Measurements from ENCODE around the gene ANKRD39. TPM values are rescaled to one million over a fixed set of nuclear protein-coding genes. Genes with fewer than 3 reads are reported as not detected.
A peak's percentile ranks its signal among the peaks of the same experiment; 100 is the strongest.

Gene ANKRD39
- total RNA-seq, 1 experiment from 2014 or later, result 25.3 TPM

DNA sequence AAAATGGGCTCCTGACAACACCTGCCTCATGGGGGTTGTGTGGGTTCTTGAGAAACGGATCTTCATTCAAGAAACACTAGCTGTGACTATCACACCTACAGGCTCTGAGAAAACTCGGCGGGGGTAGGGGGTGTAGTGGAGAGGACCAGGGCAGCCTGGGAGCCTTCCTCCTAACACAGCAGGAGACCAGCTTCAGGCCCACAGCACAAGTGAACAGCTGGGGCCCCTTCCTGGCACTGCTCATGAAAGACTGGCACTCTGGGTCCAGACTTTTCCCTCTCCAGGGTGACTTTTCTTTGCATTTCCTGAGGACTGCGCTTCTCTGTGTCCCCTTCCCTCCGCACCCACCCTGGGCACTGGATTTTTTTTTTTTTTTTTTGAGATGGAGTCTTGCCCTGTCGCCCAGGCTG is 19.2 kb upstream of the ANKRD39 start:
- no peaks in the 10 kb centered on the region for H3K9me3 ChIP-seq (ENCODE audit: low read depth, low read length, poor library complexity, severe bottlenecking)
- no peaks in the 10 kb centered on the region for H3K36me3 ChIP-seq (ENCODE audit: insufficient read depth, low read length, poor library complexity, severe bottlenecking)
- intact Hi-C loops (cut with micrococcal nuclease; ENCODE audit: unreplicated experiment), result no loop called here
- DNase-seq (ENCODE audit: low spot score), result no peak
- ChIA-PET POLR2A (ENCODE audit: low non-redundant PET) (no interaction called here), CTCF (interaction anchor here (1.0 kb wide), 1 partner anchor 9 kb away, joined by 3 read pairs; no protein-coding TSS in a partner anchor)
- no TSS peak for BruUV-seq (replicated peaks)
- TF ChIP-seq EZH2 (IDR thresholded peaks at IDR 0.05; ENCODE audit: borderline replicate concordance, low read depth, low read length, poor library complexity, severe bottlenecking), result no peak
- TF ChIP-seq, protein P1, sequence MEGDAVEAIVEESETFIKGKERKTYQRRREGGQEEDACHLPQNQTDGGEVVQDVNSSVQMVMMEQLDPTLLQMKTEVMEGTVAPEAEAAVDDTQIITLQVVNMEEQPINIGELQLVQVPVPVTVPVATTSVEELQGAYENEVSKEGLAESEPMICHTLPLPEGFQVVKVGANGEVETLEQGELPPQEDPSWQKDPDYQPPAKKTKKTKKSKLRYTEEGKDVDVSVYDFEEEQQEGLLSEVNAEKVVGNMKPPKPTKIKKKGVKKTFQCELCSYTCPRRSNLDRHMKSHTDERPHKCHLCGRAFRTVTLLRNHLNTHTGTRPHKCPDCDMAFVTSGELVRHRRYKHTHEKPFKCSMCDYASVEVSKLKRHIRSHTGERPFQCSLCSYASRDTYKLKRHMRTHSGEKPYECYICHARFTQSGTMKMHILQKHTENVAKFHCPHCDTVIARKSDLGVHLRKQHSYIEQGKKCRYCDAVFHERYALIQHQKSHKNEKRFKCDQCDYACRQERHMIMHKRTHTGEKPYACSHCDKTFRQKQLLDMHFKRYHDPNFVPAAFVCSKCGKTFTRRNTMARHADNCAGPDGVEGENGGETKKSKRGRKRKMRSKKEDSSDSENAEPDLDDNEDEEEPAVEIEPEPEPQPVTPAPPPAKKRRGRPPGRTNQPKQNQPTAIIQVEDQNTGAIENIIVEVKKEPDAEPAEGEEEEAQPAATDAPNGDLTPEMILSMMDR (conservative IDR thresholded peaks at IDR 0.05; ENCODE audit: low read depth, low read length), result no peak
- H3K4me1 ChIP-seq (ENCODE audit: insufficient read depth, low read length, poor library complexity, severe bottlenecking), result peaks cover 40% of the 10 kb centered on the region
- no peak overlapping the region for H3K4me3 ChIP-seq (ENCODE audit: low read depth, low read length, poor library complexity, severe bottlenecking)
- H3K27ac ChIP-seq (ENCODE audit: low read depth, low read length, poor library complexity, severe bottlenecking), result no peak overlapping the region
- H3K27me3 ChIP-seq (replicated peaks; ENCODE audit: insufficient read depth, low read depth, low read length, poor library complexity), result no peaks in the 10 kb centered on the region

GRCh38 chr2:96876269-96877041 is 18.6 kb upstream of the ANKRD39 start:
- POLR2A ChIA-PET (ENCODE audit: low non-redundant PET), result no interaction called here
- Histone ChIP-seq H3K9me3 (ENCODE audit: low read depth, low read length, poor library complexity, severe bottlenecking) (no peaks in the 10 kb centered on the region), H3K4me3 (ENCODE audit: low read depth, low read length, poor library complexity, severe bottlenecking) (no peak overlapping the region), H3K36me3 (ENCODE audit: insufficient read depth, low read length, poor library complexity, severe bottlenecking) (no peaks in the 10 kb centered on the region), H3K27me3 (replicated peaks; ENCODE audit: insufficient read depth, low read depth, low read length, poor library complexity) (no peaks in the 10 kb centered on the region), H3K27ac (ENCODE audit: low read depth, low read length, poor library complexity, severe bottlenecking) (peak overlapping the region; percentile 23), H3K4me1 (ENCODE audit: insufficient read depth, low read length, poor library complexity, severe bottlenecking) (peaks cover 34% of the 10 kb centered on the region)
- CTCF ChIA-PET, result interaction anchor here (1.0 kb wide), 1 partner anchor 8 kb away, joined by 3 read pairs; no protein-coding TSS in a partner anchor
- DNase-seq (ENCODE audit: low spot score), result no peak
- intact Hi-C loops (cut with micrococcal nuclease; ENCODE audit: unreplicated experiment), result no loop called here
- BruUV-seq (replicated peaks), result no TSS peak
- TF ChIP-seq, protein P1 (conservative IDR thresholded peaks at IDR 0.05; ENCODE audit: low read depth, low read length), result no peak
- TF ChIP-seq EZH2 (IDR thresholded peaks at IDR 0.05; ENCODE audit: borderline replicate concordance, low read depth, low read length, poor library complexity, severe bottlenecking), result no peak

DNA sequence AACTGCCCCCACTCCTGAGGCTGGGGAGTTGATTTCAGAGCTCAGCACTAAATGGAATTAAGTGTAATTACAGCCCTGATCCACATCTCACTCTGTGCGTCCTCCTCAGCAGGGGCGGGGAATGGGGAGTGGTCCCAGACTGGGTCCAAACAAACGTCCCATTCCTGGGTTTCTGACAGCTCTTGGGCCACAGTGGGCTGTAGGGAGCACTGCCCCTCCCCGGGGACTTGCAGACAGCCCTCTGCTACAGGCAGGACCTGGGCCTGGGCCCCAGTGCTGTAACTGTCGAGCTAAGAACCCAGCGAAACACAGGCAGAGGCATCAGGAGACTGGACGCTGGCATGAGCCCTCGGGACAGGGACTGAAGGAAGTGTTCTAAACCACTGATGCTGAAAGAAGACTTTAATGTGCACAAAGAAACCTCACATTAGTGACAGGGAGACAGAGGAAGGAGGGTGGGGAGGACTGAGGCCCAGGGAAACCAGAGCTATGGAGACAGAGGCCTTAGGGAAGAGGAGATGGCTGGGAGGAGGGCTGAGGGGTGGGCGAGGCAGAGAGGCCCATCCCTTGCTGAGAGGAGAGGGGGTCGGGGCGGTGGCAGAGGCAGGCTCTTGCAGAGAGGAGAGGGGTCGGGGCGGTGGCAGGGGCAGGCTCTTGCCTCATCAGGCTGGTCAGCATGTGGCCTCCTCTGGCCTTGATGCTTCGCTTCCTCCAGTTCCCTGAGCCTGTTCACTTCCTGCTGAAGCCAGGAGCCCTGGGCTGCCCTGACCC is 17.9 kb upstream of the ANKRD39 start:
- no peak for DNase-seq (ENCODE audit: low spot score)
- ChIA-PET POLR2A (ENCODE audit: low non-redundant PET) (no interaction called here), CTCF (interaction anchor here (0.7 kb wide), 1 partner anchor 701 kb away, joined by 5 read pairs; no protein-coding TSS in a partner anchor)
- Histone ChIP-seq H3K27ac (ENCODE audit: low read depth, low read length, poor library complexity, severe bottlenecking) (no peak overlapping the region), H3K4me1 (ENCODE audit: insufficient read depth, low read length, poor library complexity, severe bottlenecking) (peaks cover 33% of the 10 kb centered on the region), H3K9me3 (ENCODE audit: low read depth, low read length, poor library complexity, severe bottlenecking) (no peaks in the 10 kb centered on the region), H3K36me3 (ENCODE audit: insufficient read depth, low read length, poor library complexity, severe bottlenecking) (no peaks in the 10 kb centered on the region), H3K4me3 (ENCODE audit: low read depth, low read length, poor library complexity, severe bottlenecking) (no peak overlapping the region), H3K27me3 (replicated peaks; ENCODE audit: insufficient read depth, low read depth, low read length, poor library complexity) (no peaks in the 10 kb centered on the region)
- TF ChIP-seq, protein P1 (conservative IDR thresholded peaks at IDR 0.05; ENCODE audit: low read depth, low read length), result 0 out of 2 replicates have a peak, but pooled peaks have one; percentile 23
- TF ChIP-seq EZH2 (IDR thresholded peaks at IDR 0.05; ENCODE audit: borderline replicate concordance, low read depth, low read length, poor library complexity, severe bottlenecking), result no peak
- intact Hi-C loops (cut with micrococcal nuclease; ENCODE audit: unreplicated experiment), result no loop called here
- BruUV-seq (replicated peaks), result no TSS peak

Data from A673 (cell line).